ENCODE data around the gene SERPINB8.

DNA sequence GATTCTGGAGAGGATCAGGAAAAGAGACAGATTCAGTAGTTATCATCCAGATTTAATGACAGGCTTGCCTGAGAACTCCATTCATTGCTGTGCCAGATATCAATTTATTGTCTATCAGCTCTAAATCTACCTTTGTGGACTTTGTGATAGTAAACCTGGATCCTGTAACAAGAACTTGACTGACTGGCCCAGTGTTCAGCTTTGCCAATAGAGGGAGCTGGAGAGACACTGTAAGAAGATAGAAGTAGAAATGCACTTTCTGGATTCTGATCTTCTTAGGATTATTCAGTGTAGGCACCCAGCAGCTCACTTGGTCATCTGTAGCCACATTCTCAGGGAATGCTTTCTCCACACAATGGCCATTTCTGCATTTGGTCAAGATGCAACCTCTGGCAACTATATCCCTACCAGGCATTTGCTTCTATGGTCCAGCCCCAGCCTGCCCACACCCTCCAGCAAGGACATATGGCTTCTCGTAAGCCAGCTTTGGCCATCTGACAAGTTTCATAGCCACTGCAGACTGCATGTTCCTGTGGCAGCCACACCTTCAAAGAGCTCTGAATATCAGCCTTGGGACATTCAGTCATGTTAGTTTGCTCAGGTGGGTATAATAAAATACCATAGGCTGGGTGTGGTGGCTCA, 6.1 kb upstream of the SERPINB8 start:
- TF ChIP-seq, protein P1, sequence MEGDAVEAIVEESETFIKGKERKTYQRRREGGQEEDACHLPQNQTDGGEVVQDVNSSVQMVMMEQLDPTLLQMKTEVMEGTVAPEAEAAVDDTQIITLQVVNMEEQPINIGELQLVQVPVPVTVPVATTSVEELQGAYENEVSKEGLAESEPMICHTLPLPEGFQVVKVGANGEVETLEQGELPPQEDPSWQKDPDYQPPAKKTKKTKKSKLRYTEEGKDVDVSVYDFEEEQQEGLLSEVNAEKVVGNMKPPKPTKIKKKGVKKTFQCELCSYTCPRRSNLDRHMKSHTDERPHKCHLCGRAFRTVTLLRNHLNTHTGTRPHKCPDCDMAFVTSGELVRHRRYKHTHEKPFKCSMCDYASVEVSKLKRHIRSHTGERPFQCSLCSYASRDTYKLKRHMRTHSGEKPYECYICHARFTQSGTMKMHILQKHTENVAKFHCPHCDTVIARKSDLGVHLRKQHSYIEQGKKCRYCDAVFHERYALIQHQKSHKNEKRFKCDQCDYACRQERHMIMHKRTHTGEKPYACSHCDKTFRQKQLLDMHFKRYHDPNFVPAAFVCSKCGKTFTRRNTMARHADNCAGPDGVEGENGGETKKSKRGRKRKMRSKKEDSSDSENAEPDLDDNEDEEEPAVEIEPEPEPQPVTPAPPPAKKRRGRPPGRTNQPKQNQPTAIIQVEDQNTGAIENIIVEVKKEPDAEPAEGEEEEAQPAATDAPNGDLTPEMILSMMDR (conservative IDR thresholded peaks at IDR 0.05; ENCODE audit: low read length): peak; percentile 74
- no peak for TF ChIP-seq EZH2phosphoT487 (IDR thresholded peaks at IDR 0.05; ENCODE audit: borderline replicate concordance, low read depth, low read length)

All from OCI-LY7 (cell line).